HPDE6-E6E7 (cell line): ENCODE data around the gene TEX22.

Experiments used
- DNase-seq: peaks from one replicate; pipeline ENCODE4 v3.0.0; 2011; ENCODE audit warnings: missing footprints; ENCODE audit errors: extremely low spot score

Gene TEX22

DNA sequence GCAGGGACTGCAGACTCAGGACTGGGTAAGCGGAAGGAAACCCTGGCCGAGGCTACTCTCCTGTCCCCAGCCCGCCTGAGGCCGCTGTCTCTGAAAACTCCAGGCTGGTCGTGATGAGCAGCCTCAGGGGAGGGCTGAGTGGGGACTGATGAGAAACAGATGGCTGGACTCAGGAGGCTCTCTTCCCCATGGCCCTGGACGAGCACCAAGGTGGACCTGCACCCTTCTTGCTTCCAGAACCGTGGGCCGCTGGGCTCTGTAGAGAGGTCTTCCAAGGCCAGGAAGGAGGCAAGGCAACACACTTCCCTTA, 1.1 kb downstream of the TEX22 start:
- no peak for DNase-seq

DNA sequence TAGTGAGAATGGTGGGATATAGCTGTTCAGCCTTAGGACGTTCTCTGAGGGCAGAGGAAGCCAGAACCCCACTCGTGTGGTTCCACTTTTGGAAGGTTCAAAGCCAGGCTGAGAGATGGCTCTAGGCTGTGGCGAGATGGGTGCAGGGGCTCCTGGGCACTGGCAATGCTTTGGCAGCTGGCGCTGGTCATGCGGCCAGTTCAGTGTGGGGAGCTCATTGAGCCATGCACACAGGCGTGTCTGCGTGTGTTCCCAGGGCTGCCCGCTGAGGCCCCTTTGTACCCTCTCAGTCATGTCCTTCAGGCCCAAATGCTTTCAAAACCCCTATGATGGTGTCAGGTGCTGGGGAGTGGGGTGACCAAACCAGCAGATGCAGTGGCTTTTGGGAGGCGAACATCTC, 1.7 kb downstream of the TEX22 start:
- DNase-seq, result no peak

DNA sequence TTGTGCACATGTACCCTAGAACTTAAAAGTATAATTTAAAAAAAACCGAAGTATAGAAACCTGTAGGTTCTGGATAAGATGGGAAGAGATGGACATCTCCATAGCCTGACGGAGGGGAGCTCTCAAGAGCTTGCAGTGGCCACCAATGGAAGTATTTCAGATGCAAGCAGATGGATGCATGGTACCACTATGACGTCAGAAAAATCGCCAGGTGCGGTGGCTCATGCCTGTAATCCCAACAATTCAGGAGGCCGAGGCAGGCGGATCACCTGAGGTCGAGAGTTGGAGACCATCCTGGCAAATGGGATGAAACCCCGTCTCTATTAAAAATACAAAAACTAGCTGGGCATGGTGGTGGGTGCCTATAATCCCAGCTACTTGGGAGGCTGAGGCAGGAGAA, 3.4 kb downstream of the TEX22 start:
- no peak for DNase-seq

DNA sequence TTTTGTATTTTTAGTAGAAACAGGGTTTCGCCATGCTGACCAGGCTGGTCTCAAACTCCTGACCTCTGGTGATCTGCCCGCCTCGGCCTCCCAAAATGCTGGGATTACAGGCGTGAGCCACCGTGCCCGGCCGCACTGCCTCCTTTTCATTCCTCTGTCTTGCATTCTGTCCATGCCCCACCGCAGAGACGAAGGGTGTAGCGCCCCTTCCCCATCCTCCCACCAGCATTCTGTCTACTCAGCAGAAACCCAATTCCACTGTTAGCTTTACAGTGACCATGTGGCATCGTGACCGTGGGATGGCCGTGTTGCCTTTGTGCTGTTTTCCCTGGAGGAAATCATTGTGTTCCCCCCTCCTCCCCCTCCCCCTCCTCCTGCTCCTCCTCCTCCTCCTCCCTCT, 10.3 kb downstream of the TEX22 start:
- DNase-seq, result no peak

DNA sequence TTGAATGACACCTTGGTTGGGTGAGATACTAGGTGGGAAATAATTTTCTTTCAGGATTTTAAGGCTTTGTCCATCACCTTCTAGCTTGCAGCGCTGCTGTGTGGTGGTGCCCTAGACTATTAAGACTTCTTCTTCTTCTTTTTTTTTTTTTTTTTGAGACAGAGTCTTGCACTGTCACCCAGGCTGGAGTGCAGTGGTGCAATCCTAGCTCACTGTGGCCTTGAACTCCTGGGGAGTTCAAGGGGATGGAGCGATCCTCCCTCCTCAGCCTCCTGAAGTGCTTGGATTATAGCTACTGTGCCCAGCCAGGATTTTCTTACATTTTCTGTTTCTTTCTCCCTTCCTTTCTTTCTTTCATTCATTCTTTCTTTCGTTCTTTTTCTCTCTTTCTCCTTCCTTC, 11.0 kb downstream of the TEX22 start:
- DNase-seq, result no peak

DNA sequence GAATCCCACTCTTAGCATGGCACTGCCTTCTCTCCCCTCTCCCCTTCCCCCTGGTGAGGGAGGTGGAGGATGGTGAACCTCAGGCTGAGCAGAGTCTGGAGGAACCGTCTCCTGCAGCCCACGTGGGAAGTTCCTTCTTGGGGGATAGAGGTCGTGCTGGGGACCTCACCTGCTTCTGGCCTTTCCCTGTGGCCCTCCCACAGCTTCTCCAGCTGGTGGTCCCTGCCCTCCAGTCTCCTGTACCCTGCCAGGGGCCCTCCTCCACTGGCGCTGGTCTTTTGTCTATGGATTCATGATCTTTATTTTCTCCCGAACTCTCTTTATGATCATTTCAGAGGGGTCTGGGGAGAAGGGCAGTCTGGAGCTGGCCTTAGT, 12.3 kb downstream of the TEX22 start:
- DNase-seq, result no peak

DNA sequence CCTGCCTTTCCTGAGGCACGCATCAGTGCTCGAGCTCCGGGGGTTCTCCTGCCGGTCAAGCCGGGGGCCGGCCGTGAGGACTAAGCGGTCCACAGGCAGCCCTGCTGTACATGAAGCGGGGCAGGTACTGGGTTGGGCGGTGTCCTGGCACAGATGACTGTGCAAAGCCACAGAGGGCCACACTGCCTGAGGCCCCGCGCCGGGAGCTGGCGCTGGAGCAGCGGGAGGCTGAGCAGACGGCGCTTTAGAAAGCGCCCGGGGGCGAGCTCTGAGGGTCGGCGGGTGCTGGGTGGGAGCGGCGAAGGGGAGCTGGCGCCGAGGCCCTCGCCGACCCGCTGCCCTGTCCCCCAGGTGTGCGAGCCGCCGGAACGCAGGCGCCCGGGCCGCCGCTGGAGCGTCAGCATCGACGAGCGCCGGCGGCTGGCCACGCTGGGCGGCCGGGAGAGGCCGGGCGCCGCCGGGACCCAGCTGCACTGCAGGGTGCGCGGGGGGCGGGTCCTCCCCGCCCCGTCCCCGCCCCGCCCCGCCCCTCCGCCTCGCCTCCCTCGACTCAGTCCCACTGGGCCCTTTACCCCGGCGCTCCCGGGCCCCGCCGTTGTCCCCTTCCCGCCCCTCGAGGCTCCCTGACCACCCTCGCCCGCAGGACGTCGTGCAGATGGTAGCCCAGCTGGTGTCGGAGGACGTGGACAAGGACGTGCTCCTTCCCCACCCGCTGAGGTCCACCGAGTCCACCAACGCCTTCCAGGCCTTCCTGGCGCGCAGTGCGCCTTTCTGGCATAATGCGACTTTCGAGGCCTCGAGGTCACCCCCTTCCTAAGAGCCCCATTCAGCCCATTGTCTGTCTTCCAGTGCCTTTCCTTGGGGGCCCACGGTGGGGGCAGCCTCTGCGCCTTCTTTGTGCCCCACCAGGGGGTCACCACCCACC, 12.9 kb downstream of the TEX22 start:
- peak; percentile 82 for DNase-seq

DNA sequence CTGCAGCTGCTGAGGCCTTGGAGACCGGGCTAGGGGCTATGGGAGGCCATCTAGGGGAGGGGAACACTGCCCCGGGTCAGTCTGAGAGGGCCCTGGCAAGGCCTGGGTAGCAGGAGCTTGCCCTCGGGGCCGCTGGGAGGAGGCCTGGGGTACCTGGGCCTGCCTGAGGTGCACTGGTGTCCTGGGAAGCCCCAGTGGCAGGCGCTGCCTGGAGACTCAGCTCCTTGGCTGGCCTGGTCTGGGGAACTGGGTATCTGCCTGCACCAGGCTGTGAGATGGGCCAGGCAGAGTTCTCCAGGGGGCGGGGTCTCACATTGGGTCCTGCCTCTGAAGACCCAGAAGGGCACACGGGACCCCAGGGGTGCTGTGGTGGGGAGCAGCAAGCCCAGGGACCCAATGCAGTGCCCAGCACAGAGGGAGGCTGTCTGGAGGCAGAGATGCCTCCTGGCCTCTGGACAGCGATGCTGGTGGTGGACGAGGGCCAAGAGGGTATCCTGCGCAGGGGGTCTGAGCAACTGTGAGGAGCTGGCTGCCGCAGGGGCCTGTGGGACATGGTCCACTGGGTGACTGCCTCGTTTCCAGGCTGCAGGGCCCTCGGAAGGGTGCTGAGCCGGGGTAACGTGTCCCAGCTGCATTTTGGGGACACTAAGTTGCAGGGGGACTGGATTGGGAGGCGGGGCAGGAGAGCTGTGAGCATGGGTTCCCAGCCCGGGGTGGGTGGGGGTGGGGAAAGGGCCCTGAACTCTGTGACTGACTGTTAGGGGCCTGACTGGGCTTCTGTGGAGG, 13.8 kb downstream of the TEX22 start:
- no peak for DNase-seq

DNA sequence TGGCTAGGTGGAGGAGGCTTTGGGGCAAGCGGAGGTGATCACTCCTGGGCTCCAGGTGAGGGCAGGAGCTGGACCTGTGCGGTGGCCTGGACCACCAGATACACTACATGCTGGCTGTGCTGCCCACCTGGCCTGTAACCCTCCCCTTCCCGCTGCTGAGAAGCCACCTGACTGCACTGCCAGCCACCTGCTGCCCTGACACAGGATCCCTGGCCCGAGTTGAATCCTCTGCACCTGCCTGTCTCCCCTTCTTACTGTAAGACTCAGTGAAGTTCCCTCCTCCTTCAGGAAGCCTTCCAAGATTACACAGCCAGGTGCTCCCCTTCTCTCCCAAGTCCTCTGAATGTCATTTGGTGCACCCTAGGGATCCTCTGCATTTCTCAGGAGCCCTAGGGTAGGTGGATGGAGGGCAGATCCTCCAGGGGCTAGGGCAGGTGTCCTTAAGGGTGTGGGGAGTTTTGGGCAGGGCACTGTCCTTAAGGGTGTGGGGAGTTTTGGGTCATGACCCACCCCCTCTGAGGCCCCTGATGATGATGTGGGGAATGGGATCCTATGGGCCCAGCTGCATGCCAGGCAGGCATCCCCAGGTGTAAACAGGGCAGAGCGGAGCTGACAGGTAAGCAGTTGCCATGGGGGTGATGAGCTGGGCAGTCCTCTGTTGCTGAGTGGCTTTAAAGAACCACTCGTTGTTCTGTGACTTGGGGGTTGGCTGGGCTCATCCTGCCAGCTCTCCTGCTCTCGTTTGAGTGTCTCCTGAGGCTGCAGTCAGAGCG, 14.6 kb downstream of the TEX22 start:
- no peak for DNase-seq

DNA sequence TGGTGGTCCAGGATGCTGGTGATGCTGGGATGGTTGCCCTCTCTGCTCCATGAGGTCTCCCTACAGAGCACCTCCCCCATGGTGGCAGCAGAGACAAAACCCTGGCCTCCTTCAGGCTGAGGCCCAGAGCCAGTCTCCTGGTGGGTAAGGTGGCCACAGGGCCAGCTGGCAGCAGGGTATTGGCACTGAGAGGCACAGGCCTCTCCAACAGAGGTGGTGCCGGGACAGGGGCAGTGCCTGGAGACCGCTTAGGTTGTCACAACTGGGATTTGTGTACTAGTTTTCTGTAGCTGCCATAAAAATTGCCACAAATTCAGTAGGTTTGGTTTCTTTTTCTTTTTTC, 15.2 kb downstream of the TEX22 start:
- DNase-seq, result no peak

DNA sequence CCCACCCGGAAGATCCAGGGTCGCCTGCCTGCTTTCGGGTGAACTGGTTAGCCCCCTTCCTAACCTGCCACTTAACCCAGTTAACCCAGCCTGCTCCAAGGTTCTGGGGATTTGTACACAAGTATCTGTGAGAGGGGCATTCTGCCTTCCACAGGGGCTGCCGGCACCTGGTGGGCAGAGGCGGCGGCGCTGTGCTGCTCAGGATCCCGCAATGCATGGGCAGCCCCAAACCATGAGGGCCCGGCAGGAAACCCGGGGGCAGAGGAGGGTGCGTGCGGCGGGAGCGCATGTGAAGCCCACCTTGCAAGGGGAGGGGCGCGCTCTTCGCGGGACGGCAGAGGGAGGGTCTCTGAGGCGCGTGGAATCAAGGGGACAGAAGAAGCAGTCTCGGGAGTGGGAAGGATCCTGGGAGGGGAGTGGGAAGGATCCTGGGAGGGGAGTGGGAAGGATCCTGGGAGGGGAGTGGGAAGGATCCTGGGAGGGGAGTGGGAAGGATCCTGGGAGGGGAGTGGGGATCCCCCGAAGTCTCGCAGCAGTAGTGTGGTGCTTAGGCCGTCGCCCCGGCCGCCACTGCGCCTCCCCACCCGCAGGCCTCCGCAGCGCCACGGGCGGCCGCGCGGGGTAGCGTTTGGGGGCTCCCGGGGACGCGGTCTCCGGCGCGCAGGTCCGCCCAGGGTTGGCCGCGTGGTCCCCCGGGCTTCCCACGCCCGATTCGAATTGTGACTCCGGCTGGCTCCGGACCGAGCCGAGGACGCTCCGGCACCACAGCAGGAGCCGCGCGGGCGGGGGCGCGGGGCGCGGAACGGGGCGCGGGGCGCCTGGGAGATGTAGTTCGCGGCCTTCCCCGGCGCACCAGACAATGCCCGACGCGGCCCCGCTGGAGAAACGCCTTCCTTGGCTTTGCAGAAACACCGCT, 16.4 kb downstream of the TEX22 start:
- DNase-seq, result peak; percentile 69

DNA sequence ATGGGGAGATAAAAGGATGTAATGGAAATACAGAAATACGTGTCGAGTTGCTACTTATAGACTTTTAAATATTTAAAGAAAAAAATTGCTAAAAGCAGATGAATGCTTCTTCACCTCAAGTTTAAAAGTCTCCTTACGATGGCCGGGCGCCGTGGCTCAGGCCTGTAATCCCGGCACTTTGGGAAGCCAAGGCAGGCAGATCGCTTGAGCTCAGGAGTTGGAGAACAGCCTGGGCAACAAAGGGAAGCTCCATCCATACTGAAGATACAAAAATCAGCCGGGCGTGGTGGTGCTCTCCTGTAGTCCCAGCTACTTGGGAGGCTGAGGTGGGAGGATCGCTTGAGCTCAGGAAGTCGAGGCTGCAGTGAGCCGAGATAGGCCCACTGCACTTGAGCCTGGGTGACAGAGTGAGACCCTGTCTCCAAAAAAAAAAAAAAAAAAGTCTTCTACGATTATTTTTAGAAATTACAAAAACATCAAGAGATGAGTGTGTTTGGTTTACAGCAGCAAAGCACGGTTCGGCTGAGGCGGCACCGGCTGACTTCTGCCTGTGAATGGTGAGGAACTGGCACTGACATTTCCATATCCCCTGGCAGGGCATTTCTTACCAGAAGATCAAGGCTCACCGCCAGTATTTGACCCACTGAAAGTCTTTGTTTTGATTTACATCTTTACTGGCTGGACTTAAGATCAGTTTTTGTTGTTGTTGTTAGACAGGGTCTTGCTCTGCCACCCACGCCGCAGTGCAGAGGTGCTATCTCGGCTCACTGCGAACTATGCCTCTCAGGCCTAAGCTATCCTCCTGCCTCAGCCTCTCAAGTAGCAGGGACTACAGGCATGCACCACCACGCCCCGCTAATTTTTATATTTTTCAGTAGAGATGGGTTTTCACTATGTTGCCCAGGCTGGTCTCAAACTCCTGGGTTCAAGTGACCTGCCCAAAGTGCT, 17.4 kb downstream of the TEX22 start:
- no peak for DNase-seq

DNA sequence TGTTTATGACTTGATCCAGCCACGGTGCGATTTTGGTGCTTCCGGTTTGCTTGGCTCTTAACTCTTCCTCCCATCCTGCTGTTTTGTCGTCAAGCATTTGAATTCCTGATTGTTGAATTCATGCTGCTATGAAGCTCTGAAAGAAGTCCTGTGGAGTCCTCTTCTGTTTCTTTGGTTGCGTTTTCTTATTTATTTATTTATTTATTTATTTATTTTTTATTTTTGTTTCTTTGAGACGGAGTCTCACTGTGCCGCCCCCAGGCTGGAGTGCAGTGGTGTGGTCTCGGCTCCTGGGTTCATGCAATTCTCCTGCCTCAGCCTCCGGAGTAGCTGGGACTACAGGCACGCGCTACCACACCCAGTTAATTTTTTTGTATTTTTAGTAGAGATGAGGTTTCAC, 18.3 kb downstream of the TEX22 start:
- no peak for DNase-seq

DNA sequence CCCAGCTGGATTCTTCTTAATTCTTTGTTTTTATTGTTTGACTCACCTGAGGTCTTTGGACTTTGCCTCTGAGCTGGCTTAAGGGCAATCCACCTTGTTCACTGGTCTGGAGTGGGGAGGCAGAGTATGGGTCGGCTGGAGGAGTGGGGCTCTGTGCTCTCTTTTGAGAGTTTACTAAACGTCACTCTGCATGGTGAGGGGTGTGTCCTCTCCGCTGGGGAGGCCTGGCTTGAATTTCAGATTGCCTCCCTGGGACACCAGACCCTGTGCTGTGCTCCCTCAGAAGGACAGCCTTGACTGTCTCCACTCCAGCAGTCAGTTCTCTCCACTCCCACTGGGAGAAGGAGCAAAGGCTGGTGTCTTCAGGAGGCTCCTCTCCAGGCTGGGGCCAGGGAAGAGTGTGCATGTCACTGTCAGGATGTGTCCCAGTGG, 19.4 kb downstream of the TEX22 start:
- DNase-seq, result no peak

DNA sequence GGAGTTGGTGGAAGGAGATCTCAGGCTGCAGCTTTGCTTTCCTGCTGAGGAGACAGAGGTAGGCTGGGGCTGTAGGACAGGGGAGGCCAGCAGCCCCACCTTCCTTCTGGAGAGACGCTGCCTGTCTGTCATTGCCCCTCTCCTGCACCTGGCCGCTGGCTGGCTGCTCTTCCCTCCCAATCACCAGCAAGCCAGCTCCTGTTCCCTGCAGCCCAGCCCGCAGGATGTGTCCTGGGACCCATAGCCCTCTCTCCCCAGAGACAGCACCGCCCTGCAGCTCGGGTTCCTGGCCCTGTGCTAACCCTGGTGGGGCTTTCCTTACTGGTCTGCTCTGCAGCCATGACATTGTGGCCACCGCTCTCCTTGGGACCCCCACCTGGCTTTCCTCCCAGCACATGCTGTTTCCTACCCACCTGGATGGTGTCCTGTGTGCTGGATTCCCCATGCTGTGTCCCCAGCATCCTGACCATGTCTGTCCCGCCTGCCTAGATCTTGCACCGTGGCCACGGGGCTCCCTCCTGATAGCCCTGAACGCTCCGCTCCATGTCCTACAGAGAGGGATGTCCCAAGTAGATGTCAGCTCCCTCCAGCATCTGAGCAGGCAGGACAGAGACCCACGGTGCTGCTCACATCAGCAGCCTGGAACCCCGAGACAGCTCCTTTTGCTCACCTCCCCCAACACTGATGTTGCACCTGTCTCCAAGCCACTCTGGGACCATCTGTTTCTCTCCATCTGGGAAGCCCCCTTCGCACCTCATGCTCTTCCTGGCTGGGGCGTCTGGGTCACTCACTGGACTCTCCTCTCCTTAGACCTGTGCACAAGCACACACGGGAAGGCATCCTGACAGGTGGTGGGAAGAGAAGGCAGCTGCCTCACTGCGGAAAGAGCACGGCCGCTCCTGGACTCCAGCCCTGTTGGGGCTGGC, 20.2 kb downstream of the TEX22 start:
- DNase-seq, result no peak

DNA sequence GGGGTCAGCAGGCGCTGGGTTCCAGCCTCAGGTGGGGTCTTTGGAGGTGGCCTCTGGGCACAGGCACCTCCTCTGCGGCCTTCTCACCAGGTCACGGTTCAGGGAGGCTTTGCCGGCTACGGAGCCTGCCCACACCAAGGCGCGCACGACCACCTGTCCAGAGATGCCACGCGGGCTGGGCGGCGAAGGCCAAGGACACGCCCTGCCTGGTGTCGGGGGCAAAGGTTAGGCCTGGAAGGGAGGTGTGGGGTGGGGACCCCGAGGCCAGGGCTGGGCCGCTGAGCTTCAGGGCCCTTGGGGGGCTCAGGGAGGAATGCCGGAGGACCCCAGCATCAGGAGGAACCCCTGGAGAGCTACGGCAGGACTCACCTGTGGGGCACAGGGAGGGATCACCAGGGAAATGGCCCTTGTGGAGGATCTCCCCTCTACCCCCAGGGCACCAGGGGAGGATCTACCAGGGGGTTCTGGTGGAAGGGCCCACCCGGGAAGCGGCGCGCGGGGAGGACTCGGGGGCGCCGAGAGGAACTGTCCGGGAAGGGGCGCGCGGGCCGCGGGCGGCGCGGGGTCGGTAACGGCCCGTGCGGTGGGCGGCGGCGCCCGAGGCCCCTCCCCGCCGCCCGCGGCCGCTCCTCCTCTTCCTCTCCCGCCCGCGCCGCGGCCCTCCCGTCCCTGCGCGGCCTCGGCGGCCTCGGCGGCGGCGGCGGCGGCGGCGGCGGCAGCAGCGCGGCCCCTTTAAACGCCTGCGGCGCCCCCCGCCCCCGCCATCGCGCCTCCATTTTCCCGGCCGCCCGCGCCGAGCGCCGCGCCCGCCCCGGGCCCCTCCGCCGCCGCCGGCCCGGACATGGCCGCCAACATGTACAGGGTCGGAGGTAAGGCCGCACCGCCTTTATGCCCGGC, 21.1 kb downstream of the TEX22 start, which contains the start of gene MTA1:
MTA1 (plus strand) TSS at position 633 of the 897 bp plus-strand sequence; CDS start at position 842, 209 bp downstream.
- DNase-seq, result no peak

DNA sequence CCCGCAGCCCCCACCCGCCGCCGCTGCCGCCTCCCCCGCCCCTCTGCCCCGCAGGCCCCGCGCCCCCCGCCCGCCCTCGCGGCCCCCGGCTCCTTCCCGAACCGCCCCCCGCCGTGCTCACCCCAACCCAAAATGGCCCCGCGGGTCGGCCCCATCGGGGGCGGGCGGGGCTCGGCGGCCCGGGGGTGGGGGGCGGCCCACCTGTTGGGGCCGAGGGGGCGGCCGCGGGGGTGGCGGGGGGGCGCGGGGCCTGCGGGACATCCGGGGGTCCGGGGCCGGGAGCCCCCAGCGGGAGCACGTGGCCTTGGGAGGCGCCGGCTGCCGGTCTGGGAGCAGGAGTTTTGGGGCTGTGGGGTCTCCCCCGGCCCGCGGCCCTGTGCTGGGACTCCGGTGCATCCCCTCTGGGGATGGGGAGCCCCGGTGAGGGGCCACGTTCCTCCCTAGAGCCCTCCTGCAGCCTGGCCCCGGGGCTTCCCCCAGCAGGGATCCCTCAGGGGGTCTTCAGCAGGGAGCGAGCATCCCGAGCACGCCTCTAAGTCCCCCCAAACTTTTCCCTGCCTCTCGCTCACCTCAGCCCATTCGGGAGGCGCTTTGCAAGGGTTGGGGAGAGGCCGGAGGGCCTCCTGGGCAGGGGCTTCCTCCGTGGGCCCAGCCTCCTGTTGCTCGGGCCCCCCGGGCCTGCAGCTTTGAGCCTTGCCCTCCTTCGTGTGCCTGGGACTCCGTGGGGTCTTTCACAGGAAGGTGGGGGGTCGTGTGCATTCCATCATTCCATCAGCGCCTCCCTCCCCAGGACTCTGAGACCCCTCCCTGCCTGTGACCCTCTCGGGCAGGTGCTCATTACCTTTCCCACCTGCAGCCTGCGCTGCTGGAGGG, 22.0 kb downstream of the TEX22 start:
- DNase-seq, result no peak
